Natural killer cell (primary cell): ENCODE data around the gene DHX36. TPM values are rescaled to one million over a fixed set of nuclear protein-coding genes. Genes with fewer than 3 reads are reported as not detected.

ENCODE experiments used
- ATAC-seq, 3 donors: fragments of 150-1000 bp in 2 of 3; fragments of 200-7000 bp in 1 of 3; cut with Tn5 transposase; 1 replicate in 1 of 3; 2 replicates in 2 of 3; pipeline ENCODE4 v1.10.0; 2021; ENCODE audit warnings: mild to moderate bottlenecking in 2 of 3, moderate library complexity in 2 of 3
- DNase-seq, 2 donors: peaks; one replicate each; pipeline versions ENCODE4 v3.0.0 to v3.0.0-alpha.2; 2013 to 2021; ENCODE audit warnings: mixed read lengths in 1 of 2
- H3K27ac ChIP-seq: one replicate; pipeline ENCODE4 v1.5.1; 2013; ENCODE audit warnings: mild to moderate bottlenecking, low read length
- H3K27me3 ChIP-seq: one replicate; pipeline ENCODE4 v1.6.1; 2013; ENCODE audit warnings: low read length; ENCODE audit not compliant: control insufficient read depth, insufficient read depth
- H3K36me3 ChIP-seq: one replicate; pipeline ENCODE4 v1.6.1; 2013; ENCODE audit warnings: low read length; ENCODE audit not compliant: control insufficient read depth, insufficient read depth
- H3K4me1 ChIP-seq: one replicate; pipeline ENCODE4 v1.6.1; 2013; ENCODE audit warnings: low read length; ENCODE audit not compliant: control insufficient read depth, insufficient read depth
- H3K4me3 ChIP-seq: one replicate; pipeline ENCODE4 v1.5.1; 2013; ENCODE audit warnings: low read length
- H3K9me3 ChIP-seq: one replicate; pipeline ENCODE4 v1.6.1; 2013; ENCODE audit warnings: low read length; ENCODE audit not compliant: control insufficient read depth, insufficient read depth
- H3K27ac Mint-ChIP-seq, 2 donors: one replicate each; pipeline ENCODE4 v1.8.0; 2022; ENCODE audit warnings: mild to moderate bottlenecking in 2 of 2, mixed read lengths in 2 of 2, moderate library complexity in 1 of 2
- H3K27me3 Mint-ChIP-seq, 2 donors: one replicate each; pipeline ENCODE4 v1.8.0; 2022; ENCODE audit warnings: low read depth in 2 of 2, mixed read lengths in 2 of 2
- H3K36me3 Mint-ChIP-seq: one replicate; pipeline ENCODE4 v1.8.0; 2022; ENCODE audit warnings: mixed read lengths
- H3K4me1 Mint-ChIP-seq, 2 donors: one replicate each; pipeline ENCODE4 v1.8.0; 2022; ENCODE audit warnings: mixed read lengths in 2 of 2
- H3K4me3 Mint-ChIP-seq: one replicate; pipeline ENCODE4 v1.8.0; 2022; ENCODE audit warnings: mild to moderate bottlenecking, moderate library complexity, mixed read lengths
- H3K9me3 Mint-ChIP-seq, 2 donors: one replicate each; pipeline ENCODE4 v1.8.0; 2022; ENCODE audit warnings: mixed read lengths in 2 of 2
- CTCF ChIP-seq: fragments of 200-600 bp; IDR thresholded peaks from one replicate; pipeline ENCODE4 v1.8.0; 2022; ENCODE audit warnings: antibody characterized with exemption
- WGBS: methylation state at CpG from one replicate; pipeline ENCODE4 v1.1.7; 2013; ENCODE audit warnings: missing lambda C conversion rate; ENCODE audit not compliant: insufficient coverage; 5-methylcytosine and 5-hydroxymethylcytosine counted together
- intact Hi-C: fragments of 100-400 bp; cut with micrococcal nuclease; formaldehyde crosslinking; loops from one replicate; pipeline ENCODE4 v1.14.2; 2022
- total RNA-seq, 4 donors: library from RNA; stranded (reverse); fragments of 120-200 nt in 1 of 4; gene quantifications; one replicate each; pipeline versions ENCODE4 v1.2.3 to v1.2.4, GENCODE V29; 2013 to 2022

The DHX36 gene
- total RNA-seq, 3 donors from 2014 or later (not counting 1 experiment from before 2014, with no cell fraction given) = 97.3 to 111 (median 102) TPM

GRCh38 chr3:154280161-154280560, 44.1 kb downstream of the DHX36 start:
- H3K36me3 ChIP-seq = peaks cover 89% of the 10 kb centered on the region
- no peaks in the 10 kb centered on the region for H3K27me3 ChIP-seq
- Mint-ChIP-seq H3K36me3 (peaks cover 35% of the 10 kb centered on the region), H3K9me3 (no peaks in the 10 kb centered on the region), H3K4me1 (peaks cover 1 to 2% of the 10 kb centered on the region in 2 donors), H3K27ac (peak overlapping the region; percentile 1 to 27), H3K27me3 (no peaks in the 10 kb centered on the region), H3K4me3 (peak overlapping the region; percentile 17)
- no CpG with 5 or more reads among the region's 1 CpG for WGBS
- H3K4me1 ChIP-seq = no peaks in the 10 kb centered on the region
- no peaks in the 10 kb centered on the region for H3K9me3 ChIP-seq
- DNase-seq (no peak), ATAC-seq (no peak)
- intact Hi-C loops = no loop called here
- H3K4me3 ChIP-seq = no peak overlapping the region
- H3K27ac ChIP-seq = no peak overlapping the region
- TF ChIP-seq CTCF = no peak

- Histone ChIP-seq H3K4me1 (no peaks in the 10 kb centered on the region), H3K36me3 (peaks cover 81% of the 10 kb centered on the region), H3K9me3 (no peaks in the 10 kb centered on the region), H3K4me3 (no peak overlapping the region), H3K27ac (no peak overlapping the region), H3K27me3 (no peaks in the 10 kb centered on the region)
- DNase-seq (peak in 1 of 2 donors; percentile 16), ATAC-seq (no peak)
- no peak for TF ChIP-seq CTCF
- Mint-ChIP-seq H3K4me3 (no peak overlapping the region), H3K36me3 (peaks cover 24% of the 10 kb centered on the region), H3K9me3 (no peaks in the 10 kb centered on the region), H3K27me3 (no peaks in the 10 kb centered on the region), H3K4me1 (peaks cover 5 to 10% of the 10 kb centered on the region in 2 donors), H3K27ac (peak overlapping the region in 1 of 2 donors; percentile 42)
- WGBS = 96% methylated on average over 2 of the region's 2 CpGs
- intact Hi-C loops = no loop called here
Observed at GRCh38 chr3:154275965-154276364, 48.3 kb downstream of the DHX36 start.

- WGBS = 92% methylated on average over 2 of the region's 2 CpGs
- no peaks in the 10 kb centered on the region for H3K4me1 ChIP-seq
- H3K4me3 ChIP-seq = no peak overlapping the region
- peaks cover 75% of the 10 kb centered on the region for H3K36me3 ChIP-seq
- intact Hi-C loops = no loop called here
- ATAC-seq = no peak
- Mint-ChIP-seq H3K27ac (peak overlapping the region in 1 of 2 donors; percentile 53), H3K27me3 (no peaks in the 10 kb centered on the region), H3K4me3 (no peak overlapping the region), H3K9me3 (no peaks in the 10 kb centered on the region), H3K4me1 (peaks cover 5 to 10% of the 10 kb centered on the region in 2 donors), H3K36me3 (peaks cover 25% of the 10 kb centered on the region)
- DNase-seq = no peak
- H3K27ac ChIP-seq = no peak overlapping the region
- TF ChIP-seq CTCF = no peak
- H3K27me3 ChIP-seq = no peaks in the 10 kb centered on the region
- no peaks in the 10 kb centered on the region for H3K9me3 ChIP-seq
Observed at GRCh38 chr3:154275292-154275691, 49.0 kb downstream of the DHX36 start.

GRCh38 chr3:154274348-154274747, 49.9 kb downstream of the DHX36 start:
- TF ChIP-seq CTCF = no peak
- WGBS = 94% methylated on average over 2 of the region's 2 CpGs
- peaks cover 67% of the 10 kb centered on the region for H3K36me3 ChIP-seq
- no peaks in the 10 kb centered on the region for H3K4me1 ChIP-seq
- Mint-ChIP-seq H3K4me1 (peaks cover 5 to 10% of the 10 kb centered on the region in 2 donors), H3K27me3 (no peaks in the 10 kb centered on the region), H3K9me3 (no peaks in the 10 kb centered on the region), H3K4me3 (no peak overlapping the region), H3K36me3 (peaks cover 25% of the 10 kb centered on the region), H3K27ac (peak overlapping the region in 1 of 2 donors; percentile 59)
- no peak for ATAC-seq
- no peaks in the 10 kb centered on the region for H3K9me3 ChIP-seq
- DNase-seq = no peak
- H3K27ac ChIP-seq = no peak overlapping the region
- H3K4me3 ChIP-seq = no peak overlapping the region
- intact Hi-C loops = no loop called here
- H3K27me3 ChIP-seq = no peaks in the 10 kb centered on the region
